C1 segment of cervical spinal cord (tissue), 14 donors: ENCODE results near the gene TSNAXIP1.
"Not testable (repeated sequence)": the region's sequence is repeated elsewhere in the genome, so short reads cannot be mapped to it uniquely, and the experiment has no call there.

Experiments used
- DNase-seq, 14 donors: peaks; one replicate each; lab custom pipeline; 2025; lab: John Stamatoyannopoulos, UW

TSNAXIP1 gene

DNA sequence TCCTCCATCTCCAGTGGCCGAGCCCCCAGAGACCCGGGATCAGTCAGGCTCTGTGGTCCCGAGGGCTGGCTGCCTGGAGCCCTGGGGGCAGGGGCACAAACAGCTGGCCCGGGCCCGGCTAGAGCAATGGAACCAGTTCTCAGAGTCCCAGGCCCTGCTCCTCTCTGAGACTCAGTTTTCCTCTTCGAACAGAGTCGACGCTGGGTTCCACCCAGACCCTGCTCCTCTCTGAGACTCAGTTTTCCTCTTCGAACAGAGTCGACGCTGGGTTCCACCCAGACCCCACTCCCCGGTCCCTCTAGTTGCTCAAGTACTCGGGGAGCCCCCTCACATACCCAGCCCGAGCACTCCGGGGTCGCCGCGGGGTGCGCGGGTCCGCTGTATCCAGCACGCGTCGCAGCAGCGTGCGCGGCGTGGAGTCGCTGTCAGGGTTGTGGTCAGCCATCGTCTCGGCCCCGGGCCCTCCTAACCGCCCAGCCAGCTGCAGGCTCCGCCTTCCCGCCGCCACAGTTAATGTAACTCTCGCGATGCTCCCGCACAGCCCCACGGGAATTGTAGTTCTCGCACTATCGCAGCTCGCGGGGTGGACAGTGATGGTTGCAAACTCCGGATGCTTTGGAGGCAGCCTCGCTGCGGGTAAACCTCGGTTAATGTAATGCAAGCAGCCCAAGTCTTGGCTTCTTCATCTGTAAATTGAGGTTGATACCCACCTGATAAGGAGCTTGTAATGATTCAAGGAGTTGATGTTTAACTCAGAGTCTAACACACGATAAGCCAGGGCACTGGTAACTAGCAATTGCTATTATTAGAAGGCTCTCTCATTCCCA lies 26.9 kb downstream of the TSNAXIP1 start:
- peak; percentile 41 to 89 (median 84) for DNase-seq

DNA sequence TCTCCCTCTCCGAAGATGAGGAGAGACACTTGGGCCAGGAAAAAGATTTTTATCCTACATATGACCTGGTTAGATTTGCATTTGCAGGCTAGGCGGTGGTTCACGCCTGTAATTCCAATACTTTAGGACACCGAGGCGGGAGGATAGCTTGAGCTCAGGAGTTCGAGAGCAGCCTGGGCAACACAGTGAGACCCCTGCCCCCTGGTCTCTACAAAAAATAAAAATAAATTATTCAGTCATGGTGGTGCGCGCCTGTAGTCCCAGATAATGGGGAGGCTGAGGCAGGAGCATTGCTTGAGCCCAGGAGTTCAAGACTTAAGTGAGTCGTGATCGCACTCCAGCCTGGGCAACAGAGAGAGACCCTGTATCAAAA lies 27.5 kb downstream of the TSNAXIP1 start:
- no peak for DNase-seq

GRCh38 chr16:67837190-67837589 lies 30.5 kb downstream of the TSNAXIP1 start:
- DNase-seq: not testable (repeated sequence)

- no peak for DNase-seq
Observed at GRCh38 chr16:67837811-67838210, 31.1 kb downstream of the TSNAXIP1 start.

DNA sequence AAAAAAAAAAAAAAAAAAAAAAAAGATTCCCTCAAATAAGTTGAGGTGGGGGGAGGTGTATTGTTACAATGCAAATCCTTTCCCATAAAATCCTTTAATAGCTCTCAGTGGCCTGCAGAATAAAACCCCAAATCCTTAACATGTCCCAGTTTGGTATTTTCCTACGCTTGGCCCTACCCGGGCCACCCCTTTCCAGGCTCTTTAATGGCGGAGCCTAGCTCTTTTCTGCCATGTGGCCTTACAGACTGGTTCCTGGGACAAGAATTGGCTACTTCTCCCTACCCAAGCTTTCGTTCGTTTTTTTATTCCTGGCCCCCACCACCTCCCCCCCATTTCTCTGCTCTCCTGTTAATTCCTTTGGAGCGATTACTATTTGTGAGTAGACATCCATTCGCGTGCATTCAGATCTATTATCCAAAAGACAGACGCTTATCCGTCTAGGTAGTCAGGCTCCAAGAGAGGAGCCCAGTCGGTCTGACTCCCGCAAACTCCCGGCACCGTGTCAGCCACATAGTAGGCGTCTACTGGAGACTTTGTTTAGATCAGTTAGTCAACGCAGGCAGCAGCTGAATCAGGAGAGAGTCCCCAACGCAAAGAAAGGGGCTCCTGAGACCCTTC lies 34.6 kb downstream of the TSNAXIP1 start:
- no peak for DNase-seq

- DNase-seq: peak; percentile 68 to 100 (median 94)
Observed at GRCh38 chr16:67841816-67842508, 35.3 kb downstream of the TSNAXIP1 start, which contains the start of gene THAP11. Gene THAP11 (plus strand): TSS chr16:67842320. CDS start chr16:67842555, 235 bp downstream.

DNA sequence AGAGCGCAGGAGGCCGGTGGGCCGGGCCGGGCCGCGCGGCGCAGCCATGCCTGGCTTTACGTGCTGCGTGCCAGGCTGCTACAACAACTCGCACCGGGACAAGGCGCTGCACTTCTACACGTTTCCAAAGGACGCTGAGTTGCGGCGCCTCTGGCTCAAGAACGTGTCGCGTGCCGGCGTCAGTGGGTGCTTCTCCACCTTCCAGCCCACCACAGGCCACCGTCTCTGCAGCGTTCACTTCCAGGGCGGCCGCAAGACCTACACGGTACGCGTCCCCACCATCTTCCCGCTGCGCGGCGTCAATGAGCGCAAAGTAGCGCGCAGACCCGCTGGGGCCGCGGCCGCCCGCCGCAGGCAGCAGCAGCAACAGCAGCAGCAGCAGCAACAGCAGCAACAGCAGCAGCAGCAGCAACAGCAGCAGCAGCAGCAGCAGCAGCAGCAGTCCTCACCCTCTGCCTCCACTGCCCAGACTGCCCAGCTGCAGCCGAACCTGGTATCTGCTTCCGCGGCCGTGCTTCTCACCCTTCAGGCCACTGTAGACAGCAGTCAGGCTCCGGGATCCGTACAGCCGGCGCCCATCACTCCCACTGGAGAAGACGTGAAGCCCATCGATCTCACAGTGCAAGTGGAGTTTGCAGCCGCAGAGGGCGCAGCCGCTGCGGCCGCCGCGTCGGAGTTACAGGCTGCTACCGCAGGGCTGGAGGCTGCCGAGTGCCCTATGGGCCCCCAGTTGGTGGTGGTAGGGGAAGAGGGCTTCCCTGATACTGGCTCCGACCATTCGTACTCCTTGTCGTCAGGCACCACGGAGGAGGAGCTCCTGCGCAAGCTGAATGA lies 36.0 kb downstream of the TSNAXIP1 start:
- peak in 12 of 14 donors; percentile 10 to 76 (median 62) for DNase-seq

DNA sequence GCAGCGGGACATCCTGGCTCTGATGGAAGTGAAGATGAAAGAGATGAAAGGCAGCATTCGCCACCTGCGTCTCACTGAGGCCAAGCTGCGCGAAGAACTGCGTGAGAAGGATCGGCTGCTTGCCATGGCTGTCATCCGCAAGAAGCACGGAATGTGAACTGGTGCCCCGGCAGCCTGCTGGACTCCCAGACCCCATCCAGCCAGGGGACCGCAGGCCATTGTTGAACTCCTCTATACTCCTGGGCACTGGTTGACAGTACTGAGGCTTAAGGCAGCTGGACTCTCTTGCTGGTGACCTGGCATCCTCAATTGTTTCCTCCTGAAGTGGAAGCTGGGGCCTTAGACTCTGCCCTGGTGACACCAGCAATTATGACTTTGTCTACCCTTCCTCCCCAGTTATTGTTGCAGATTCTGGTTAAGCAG lies 36.7 kb downstream of the TSNAXIP1 start:
- peak in 3 of 14 donors; percentile 35 to 49 (median 44) for DNase-seq

GRCh38 chr16:67844497-67844896 lies 37.8 kb downstream of the TSNAXIP1 start:
- no peak for DNase-seq

DNA sequence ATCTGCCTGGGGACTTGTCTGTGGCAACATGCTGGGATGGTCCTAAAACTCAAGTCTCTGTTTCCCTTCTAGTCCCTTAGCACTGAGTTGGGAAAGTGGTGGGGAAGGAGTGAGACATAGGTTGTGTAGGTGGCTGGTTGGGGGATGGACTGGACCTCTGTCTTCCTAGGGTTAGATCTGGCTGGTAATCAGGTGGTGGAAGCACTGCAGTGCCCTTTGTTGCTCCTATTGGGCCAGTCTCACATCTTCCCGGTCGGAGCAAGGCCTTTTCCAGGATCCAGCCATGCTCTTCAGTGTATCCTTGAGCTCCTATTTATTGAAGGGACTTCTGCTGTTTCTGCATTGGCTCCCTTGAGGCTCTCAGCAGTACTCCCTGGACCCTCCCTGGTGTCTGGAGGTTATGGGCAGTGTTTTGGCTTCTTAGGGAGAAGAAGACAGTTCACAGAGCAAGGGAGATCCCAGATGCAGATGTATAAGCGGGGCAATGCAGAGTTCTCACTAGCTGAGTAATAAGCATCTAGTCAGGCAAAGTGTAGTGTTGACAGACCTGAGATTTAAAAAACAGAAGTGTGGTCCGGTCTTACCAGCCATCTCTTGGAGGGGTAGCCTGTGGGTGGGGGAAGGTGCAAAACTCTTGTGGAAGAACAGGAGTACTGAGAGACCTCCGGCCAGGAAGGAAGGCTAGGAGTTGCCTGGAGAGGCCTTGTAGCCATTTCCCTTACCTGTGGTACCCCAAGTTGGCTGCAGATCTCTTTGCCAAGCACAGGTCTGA lies 38.8 kb downstream of the TSNAXIP1 start:
- no peak for DNase-seq

DNA sequence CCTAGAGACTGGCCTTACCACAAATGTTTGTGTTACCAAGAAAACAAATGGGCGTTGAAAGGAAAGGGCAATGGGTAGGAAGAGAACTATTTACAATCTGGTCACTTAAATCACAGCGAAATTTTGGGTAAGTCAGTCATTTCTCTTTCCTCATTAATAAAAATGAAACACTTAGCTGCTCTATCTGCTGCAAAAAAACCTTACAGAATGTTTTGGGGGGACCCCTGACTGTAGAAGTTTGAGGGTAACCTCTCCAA lies 39.3 kb downstream of the TSNAXIP1 start:
- no peak for DNase-seq

DNA sequence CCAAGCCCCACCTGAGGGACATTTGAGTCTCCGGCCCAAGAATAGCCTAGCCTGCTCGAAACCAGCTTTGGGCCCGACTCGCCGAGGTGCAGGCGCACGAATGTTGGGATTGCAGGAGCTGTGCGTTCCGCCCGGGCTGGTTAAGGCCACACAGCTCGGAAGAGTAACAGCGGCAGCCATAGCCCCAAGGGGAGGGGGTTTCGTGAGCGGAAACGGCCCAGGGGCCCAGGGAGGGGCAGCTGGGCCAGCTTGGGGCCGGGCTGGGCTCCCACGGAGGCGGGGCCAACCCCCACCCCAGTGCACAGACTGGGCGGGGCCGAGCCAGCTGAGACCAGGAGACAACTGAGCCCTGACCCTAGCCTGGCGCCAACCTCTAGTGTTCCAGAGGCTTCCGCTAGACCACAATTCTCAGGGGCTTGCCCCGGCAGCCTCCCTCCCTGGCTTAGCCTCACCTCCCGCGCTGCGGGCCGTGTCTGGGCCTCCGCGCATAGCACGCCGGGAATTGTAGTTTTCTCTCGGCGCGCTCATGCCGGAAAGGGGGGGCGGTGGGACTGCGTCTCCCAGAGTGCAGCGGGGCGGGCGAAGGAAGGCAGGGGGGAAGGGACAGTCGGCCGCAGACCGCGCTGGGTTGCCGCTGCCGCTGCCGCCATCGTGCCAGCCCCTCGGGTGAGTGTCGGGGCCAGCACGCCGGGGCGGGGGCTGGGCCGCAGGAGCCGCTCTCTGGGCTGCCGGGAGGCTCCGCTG lies 39.8 kb downstream of the TSNAXIP1 start, which contains the start of gene NUTF2:
TSS of gene NUTF2 (plus strand) at position 614 of the 744 bp plus-strand sequence. CDS start 18,198 bp downstream, outside the sequence.
- DNase-seq: peak; percentile 85 to 96 (median 92)

- peak in 4 of 14 donors; percentile 57 to 82 (median 70) for DNase-seq
Observed at GRCh38 chr16:67847064-67847861, 40.6 kb downstream of the TSNAXIP1 start, which contains the start of gene CENPT. Gene CENPT (minus strand): TSS chr16:67847693. CDS start chr16:67833859, 13,834 bp downstream.

DNA sequence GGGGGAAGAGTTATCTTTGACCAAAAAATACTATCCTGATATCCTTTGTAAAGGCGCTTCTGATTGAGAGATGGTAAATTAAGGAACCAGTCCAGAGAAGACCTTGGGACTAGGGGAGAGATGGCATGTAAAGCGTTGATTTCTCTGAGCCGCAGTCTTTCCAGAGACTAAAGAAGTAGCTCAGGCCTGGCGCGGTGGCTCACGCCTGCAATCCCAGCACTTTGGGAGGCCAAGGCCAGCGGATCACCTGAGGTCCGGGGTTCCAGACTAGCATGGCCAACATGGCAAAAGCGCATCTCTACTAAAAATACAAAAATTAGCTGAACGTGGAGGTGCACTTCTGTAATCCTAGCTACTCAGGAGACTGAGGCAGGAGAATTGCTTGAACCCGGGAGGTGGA lies 41.4 kb downstream of the TSNAXIP1 start:
- no peak for DNase-seq

GRCh38 chr16:67853670-67854069 lies 47.0 kb downstream of the TSNAXIP1 start:
- no peak for DNase-seq

DNA sequence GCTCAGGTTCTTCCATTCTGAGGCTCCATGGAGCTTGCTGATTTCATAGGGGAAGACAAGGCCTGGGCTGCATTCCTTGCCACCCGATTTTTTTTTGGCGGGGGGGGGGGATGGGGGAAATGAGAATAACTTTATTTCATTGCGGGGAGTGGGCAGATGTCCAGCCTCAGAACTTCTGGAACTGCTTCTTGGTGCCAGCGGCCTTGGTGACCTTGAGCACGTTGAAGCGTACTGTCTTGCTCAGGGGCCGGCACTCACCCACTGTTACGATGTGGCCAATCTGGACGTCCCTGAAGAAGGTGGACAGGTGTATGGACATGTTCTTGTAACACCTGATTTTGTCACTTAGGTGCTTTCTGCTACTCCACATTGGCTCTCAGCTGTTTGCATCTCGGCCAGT lies 49.1 kb downstream of the TSNAXIP1 start:
- DNase-seq: no peak

- DNase-seq: no peak
Observed at GRCh38 chr16:67856927-67857546, 50.3 kb downstream of the TSNAXIP1 start.

DNA sequence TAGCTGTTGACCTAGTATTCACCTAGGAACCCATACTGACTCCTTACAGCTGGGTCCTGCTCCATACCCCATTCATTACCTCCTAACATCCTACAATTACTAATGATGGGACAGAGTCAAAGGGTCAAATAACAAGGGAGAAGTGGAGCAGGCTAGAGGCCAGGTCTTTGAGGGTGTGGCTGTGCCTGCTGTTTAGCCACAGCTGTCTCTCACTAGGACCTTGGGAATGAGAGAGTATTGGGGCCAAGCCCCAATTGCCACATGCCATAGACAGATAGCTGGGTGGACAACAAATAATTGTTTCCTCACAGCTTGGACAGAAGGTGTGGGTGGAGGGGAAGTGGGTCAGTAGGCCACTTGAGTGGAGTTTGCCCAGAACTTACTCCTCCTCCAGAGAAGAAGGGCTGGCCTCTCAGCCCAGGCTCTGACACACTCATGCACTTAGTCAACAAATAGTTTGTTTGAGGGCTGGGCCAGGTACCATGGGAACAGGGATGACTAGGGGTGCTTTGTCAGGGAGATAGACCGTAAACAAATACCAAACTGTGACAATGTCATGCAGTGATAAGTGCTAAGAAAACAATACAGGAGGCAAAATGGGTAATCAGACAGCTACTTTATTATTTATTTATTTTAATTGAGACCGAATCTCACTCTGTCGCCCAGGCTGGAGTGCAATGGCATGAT lies 51.0 kb downstream of the TSNAXIP1 start:
- peak in 5 of 14 donors; percentile 1 to 58 (median 10) for DNase-seq
